ENCODE data around the gene GRPEL2. TPM values are rescaled to one million over a fixed set of nuclear protein-coding genes. Genes with fewer than 3 reads are reported as not detected.
"Not testable (repeated sequence)": the region's sequence is repeated elsewhere in the genome, so short reads cannot be mapped to it uniquely, and the experiment has no call there.

Gene GRPEL2
- total RNA-seq, 1 donor from 2014 or later, result 31.7 TPM

DNA sequence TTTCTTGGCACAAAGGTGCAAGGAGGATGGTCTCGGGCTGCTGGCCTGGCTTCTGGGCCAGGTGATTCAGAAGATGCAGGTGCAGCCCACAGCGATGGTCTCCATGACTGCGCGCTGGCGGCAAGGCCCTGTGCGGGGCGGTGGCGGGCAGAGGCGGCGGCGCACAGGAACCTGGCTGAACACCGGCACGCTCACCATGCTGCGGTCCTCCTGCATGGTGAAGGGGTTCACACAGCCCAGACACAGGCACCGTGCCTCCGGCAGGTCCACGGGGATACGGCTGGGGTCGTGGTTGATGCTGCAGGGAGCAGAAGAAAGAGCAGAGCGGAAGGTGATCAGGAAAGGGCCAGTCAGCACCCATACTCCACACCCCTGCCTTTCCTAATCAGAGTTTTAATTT is 29.0 kb downstream of the GRPEL2 start:
- intact Hi-C loops (cut with micrococcal nuclease), result no loop called here

DNA sequence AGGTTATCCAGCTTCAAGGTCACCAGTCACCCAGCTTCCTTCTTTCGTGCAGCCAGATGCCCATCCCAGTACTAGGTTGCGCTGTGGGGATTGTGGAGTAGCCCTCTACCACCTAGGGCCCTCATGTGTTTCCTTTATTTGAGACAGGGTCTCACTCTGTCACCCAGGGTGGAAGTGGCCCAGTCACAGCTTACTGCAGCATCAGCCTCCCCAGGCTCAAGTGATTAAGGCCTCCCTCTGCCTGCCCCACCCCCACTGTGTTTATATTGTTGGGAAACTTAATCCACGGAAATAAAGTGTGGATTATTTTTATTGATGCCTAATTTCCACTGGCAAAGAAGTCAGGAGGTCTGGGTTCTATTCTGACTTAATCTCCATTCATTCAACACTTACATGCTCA is 29.5 kb downstream of the GRPEL2 start:
- intact Hi-C loops (cut with micrococcal nuclease), result no loop called here

DNA sequence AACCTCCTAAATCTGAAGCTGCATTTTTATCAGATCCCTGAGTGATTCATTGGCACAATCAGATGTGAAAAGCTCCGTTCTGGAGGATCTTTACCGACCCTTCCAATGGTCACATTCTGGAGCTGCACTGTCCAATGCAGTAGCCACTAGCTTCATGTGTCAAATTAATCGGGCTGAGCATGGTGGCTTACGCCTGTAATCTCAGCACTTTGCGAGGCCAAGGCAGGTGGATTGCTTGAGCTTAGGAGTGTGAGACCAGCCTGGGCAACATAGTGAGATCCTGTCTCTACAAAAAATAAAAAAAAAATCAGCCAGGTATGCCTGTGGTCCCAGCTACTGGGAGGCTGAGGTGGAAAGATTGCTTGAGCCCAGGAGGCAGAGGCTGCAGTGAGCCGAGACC is 30.1 kb downstream of the GRPEL2 start:
- intact Hi-C loops (cut with micrococcal nuclease), result no loop called here

DNA sequence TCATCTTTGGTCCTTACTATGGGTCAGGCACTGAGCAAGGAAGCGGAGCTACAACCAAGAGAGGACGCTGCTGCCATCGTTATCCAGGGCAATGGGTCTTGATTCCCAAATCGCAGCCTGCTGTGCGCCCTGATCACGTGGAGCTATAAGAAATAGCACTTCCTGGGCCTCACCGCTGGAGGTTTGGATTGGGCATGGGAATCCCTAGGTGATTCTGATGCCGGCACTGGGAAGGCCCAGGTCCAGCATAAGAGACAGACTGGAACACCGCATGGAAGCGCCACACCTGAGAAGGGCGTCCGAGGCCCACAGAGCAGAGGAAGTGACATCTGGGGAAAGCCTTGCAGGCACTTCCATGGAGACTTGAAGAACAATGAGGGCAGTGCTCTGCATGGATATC is 30.8 kb downstream of the GRPEL2 start:
- intact Hi-C loops (cut with micrococcal nuclease), result no loop called here

DNA sequence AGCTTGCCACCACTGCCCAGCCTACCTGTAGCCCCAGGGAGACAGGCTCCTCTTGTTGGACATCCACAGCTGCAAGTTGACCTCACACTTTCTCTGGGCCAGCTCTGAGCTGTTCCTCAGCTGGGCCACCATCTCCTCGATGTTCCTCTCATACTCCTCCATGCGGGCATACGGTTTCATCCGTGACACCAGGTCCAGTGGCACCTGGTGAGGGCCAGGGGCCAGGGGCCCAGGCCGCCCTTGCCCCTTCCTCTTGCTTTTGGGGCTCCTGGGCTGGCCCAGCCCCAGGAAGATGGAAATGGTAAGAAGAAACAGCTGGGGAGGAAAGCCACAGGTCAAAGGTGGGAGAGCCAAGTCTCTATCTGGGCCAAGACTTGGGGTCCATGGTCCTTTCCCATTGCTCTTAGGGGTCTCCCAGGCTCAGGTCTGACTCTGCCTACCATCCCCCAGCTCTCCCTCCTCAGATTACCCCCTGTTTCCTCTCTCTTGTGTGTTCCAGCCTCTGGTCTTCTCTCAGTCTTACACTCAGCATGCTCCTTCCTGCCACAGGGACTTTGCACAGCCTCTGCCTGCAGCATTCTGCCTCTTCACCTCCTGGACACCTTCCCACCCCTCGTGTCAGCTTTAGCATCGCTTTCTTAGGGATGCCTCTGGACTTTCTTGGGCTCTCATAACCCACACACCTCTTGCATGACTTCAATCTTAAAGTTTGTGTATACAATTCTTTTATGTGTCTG is 31.6 kb downstream of the GRPEL2 start:
- intact Hi-C loops (cut with micrococcal nuclease), result no loop called here

DNA sequence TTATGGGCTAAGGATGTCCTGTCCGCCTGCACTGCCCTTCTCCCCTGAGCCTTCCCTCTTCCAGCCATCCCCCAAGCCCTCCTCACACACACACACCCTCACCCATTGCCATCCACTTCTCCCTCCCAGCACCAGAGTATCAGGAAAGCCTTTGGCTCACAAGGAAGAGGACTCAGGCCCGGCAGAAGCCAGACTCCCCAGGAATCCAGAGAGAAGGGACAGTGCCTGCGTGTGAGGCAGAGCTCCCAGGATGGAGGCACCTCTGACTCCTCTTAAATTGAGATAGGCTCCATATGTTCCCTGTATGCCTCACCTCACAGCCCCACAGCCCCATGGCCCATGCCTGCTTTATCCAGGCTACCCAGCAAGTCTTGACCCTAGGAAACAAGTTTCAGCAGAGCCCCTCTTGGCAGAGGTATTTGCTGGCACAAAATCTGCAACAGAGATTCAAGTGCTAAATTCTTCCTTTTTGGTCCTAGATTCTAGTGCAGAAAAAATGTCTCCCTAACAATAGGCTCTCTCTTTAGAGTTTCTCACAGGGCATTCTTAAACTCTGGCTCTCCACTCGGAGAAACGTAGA is 33.0 kb downstream of the GRPEL2 start:
- intact Hi-C loops (cut with micrococcal nuclease), result no loop called here

DNA sequence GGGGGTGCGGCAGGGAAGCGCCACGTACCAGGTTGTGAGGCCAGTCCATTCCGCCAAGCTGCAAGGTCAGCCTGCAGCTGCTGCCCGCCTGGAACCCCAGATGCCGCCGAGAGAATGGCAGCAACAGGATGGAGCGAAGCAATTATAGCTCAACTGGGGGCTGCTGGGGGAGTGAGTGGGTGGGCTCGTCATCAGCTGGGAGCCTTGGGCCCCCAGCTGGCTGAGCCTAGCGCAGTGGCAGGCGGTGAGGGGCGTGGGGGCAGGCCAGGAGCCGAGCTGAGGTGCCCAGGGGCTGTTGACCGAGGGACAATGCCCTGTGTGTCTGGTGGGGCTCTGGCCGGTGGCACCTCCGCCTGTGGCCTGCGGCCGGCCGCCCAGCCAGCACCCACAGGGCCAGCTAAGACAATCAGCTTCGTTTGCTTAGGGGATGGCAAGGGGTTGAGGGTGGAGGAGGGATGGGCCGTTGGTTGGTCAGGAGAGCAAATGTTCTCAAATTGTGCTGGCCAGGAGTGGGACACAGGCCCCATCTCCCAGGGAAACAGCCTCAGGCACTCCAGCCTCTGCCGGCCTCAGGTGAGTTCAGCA is 34.0 kb downstream of the GRPEL2 start, which contains the start of gene IL17B:
Gene IL17B (minus strand): TSS at position 116 of the 585 bp plus-strand sequence. CDS start 67 bp downstream, at position 49.
- intact Hi-C loops (cut with micrococcal nuclease), result no loop called here

DNA sequence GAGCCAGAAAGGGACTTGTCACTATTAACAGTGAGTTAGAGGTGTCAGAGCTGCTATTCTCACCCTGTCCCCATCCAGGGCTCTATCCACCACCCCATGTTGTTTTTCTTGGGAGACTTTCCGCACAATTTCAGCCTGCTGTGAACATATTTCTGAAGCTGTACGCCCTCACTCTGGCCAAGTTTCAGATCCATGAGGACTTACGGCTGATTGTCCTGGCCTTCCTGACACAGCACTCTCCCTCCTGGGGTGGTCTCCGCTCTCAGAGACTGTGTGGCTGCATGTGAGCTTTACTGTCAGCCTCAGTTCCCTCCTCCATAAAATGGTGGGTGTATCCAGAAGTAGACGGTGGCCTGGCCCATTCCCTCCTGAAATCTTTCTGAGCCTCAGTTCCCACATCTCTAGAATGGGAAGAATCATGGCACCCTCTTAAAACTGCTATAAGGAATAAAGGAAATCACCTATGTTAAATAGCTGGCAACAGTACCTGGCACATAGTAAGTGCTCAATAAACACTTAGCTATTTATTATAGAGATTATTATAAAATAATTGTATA is 34.6 kb downstream of the GRPEL2 start:
- intact Hi-C loops (cut with micrococcal nuclease), result no loop called here

DNA sequence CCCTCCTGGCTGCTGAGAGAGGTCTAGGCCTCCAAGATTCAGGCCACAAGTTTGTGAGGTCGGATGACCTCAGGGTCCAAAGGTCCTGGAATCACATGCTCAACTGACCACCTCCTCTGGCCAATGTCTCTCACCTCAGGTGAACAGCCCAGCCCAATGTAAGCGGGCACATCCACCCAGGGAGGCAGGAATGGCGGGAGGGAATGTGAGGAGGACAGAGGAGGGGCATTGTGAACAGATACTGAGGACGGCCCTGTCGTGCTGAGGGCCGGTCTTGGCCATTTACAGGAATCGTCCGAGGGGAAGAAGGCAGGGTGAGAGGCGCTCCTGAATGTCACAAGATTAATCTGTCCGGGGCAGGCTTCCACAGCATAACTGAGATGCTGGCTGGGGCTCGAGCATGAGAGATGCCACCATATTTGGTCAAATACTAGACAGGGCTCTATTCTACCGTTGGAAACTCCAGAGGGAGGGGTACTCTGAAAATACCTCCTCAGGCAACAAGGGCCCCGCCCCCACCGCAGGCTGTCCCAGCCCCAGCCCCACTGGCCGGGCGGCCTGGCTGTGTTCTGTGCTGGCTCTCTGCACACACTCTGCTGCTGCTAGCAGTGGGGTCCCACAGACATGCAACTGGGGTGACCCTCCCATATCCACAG is 35.3 kb downstream of the GRPEL2 start:
- intact Hi-C loops (cut with micrococcal nuclease), result no loop called here

DNA sequence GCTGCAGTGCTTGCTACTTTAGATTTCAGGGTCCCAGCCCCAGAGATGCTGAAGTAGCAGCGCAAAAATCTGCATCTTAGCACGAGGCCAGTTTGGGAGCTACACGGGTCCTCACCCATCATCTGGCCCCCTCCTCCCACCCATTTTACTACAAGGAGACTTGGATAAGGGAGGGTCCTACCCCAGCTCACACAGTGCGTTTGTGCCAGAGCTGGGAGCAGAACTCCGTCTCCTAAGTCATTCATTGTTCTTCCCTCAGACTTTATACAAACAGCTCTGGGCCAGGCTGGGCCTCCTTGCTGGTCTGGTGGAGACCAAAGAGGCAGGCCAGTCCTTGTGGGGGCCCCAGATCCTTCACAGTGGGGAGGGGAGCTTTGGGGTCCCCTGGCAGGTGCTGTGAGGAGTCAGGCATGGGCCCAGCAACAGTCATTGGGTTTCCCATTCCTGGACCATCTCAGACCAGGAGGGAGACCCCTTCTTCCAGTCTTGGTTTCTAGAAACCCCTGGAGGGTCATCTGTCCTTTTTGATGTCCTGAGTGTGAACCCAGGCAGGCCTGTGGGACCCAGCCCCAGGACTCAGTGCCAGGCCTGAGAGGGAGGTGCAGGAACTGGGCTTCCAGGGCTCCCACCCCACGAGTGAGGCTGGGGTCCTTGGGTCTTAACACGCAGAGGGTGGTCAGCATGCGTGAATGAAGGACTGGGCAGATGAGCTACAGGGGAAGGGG is 36.1 kb downstream of the GRPEL2 start:
- intact Hi-C loops (cut with micrococcal nuclease), result no loop called here

DNA sequence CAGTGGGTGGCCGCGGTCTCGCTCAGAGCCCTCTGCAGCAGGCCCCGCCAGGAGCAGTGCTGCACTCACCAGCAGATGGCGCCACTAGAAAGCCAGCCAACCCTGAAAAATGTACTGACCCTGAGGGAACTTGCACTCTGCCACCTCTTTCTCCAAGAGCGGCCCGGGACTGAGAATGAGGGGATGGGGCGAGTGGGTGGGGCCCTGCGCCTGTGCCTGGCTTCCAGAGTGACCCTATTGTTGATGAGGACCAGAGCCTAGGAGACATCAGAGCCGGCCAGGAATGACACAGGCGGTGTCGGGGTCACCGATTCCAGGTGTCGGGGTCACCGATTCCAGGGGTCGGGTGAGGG is 36.7 kb downstream of the GRPEL2 start:
- intact Hi-C loops (cut with micrococcal nuclease), result loop anchor here (1.0 kb wide), 2 partner anchors 52 to 182 kb away; no protein-coding TSS in a partner anchor

DNA sequence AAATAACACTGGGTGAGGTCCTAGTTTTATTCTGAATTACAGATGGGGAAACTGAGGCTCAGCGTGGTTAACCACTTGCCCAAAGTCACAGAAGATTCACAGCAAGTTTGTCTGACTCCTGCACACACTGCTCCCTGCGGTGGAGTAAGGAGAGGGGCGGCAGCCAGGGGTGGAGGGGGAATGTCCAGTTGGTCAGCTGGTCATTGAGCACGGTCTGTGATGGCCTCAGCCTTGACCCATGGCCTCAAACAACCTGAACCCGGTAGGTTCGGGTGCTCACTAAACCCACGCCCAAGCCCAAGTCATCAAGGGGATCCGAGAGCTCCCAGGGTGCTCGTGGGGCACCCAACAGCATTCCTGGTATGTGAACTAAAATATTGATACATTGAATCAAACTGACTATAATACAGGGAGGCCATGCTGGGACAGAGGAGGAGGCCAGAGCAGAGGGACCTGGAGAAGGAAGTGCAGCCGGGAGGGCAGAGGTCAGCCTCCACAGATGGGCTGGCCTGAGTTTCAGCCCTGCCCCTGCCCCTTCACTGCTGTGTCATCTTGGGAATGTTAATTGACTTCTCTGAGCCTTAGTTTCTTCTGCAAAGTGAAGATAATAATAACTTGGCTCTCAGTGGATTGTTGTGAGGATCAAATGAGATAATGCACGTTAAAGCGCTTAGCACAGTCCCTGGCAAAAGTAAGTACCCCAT is 37.4 kb downstream of the GRPEL2 start:
- intact Hi-C loops (cut with micrococcal nuclease), result loop anchor here (1.0 kb wide), 2 partner anchors 52 to 182 kb away; no protein-coding TSS in a partner anchor

DNA sequence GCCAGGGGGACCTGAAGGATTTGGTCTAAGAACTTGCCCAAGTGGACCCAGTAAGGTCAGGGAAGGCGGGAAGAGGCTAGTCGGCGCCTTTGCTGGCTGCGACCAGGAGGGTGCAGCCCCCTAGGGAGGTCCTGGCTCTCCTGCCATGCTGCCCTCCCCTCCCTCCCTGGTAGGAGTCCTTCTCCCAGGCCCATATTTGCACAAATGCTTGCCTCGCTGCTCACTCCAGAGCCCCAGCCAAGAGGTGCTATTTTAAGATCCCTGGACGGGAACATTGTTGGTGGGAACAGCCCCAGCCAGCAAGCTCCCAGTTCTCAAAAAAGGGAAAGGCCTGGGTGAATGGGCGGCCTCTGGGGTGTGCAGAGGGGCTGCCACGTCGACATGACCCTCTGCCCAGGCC is 38.1 kb downstream of the GRPEL2 start:
- intact Hi-C loops (cut with micrococcal nuclease), result no loop called here

DNA sequence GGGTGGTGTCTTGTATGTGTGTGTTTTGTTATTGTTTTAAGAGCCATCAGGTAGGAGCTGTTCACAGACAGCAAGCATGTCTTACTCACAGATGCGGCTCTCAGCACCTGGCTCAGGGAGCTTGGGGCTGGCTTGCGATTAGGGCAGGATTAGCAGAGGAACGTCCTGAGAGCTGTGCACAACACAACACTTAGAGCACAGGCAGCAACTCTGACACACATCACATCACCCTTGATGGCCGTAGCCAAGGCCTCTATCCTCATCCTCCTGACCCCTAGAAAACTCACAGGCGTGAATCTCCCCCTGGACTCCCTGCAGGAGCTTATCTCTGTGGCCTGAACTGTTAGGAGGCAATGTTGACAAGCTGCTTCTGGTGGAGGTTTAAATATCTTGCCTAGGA is 40.9 kb downstream of the GRPEL2 start:
- intact Hi-C loops (cut with micrococcal nuclease), result no loop called here

DNA sequence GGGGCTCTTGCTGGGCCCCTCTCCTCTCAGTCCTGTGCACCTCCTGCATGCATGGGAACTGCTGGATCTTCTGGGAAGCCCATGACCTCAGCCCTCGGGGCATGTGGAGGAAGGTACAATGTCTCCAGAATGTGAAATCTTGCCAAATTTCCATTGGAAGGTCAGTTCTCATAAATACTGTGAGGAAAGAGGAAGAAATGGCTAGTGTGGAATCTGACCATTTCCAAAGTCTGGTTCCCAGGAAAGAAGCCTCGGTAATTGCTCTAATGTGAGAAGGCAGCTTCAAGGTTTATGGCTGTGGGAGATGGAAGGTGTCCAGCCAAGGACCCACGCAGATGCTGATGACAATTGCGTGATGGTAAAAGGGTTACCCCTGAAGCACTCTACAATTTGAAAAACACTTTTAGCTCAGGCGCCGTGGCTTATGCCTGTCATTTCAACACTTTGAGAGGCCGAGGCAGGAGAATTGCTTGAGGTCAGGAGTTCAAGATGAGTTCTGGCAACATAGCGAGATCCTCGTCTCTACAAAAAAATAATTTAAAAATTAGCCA is 41.9 kb downstream of the GRPEL2 start:
- intact Hi-C loops (cut with micrococcal nuclease), result no loop called here

DNA sequence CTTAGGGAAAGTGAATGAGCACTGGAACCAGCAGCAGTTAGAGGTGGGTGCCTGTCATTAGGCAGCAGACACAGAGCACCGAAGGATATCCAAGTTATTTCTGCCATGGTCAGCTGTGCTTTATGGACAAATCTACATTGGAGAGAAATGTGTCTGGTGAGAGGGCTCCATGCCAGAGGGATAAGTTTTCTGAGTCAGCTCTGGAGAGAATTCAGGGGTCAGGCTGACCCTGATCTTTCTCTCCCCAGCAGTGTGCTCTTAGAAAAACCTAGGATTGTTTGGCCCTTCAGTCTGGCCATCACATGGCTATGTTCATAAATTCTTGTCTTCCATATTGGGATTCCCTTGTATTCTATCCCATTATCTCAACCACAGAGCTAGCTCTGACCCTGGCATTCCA is 42.7 kb downstream of the GRPEL2 start:
- intact Hi-C loops (cut with micrococcal nuclease), result no loop called here

DNA sequence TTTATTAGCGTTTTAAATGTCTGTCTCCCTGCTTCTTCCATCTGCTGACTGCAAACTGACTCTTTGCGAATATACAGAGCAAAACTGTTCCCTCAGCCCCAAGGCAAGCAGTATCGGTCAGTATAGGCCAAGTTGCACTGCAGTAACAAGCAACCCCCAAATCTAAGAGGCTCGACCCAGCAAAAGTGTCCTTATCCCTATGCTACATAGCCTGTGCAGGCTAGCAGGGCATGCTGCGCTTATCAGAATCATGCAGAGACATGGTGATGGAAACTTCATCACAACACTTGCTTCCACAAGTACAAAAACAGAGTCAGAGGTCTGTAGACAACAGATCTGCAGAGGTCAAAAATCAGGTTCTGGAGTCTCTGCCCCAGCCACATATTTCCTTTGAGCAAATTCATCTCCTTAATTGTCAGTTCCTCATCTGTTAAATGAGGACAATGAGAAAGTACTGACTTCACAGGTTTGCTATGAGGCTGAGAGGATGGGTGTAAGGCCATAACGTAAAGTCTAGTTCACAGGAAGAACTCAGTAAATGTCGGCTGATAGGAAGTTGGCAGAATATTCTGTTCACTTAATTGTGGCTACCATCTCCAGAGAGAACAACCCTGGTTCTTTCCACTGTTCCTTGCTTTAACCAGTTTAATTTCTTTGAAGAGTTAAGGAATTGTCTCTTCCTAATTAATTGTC is 43.3 kb downstream of the GRPEL2 start:
- intact Hi-C loops (cut with micrococcal nuclease), result no loop called here

DNA sequence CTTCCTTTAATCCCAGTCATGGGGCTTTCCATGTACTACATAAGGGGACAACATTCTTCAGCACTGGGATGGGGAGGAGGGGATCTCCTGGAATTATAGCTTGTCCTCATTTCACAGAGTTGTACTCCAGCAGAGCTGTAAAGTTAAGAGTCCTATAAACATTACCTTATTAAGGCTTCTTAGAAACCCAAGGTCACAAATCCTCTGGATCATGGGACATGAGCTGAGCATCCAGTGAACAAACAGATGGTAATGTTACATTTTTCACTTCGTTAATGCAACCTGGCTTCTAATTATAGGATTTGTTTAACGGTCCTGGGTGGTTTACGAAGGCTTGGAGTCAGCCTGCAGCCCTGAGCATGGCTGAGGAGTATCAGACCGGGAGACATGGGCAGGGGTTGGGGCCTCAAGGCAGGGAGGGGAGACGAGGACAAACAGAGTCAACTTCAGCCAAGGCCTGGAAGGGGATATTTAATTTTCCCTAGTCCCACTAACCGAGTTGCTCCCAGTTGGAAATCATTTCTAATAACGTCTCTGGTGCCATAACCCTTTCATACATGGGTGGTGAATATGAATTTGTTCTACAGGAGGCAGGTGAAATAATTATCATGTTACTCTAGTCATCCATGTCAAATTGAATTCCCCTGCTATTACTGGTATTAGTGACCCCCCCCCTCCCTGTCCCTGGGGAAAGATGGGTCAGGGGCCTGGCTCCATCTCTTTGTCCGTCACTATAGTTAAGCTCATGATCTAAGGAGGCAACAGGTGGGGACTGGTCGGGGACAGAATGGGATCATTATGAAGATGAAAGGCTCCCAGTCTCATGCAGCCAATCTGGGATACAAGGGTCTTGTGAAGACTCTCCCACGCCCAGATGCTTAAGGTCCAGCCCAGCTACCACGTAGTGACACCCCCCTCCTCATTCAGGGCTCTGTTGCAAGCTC is 44.5 kb downstream of the GRPEL2 start:
- intact Hi-C loops (cut with micrococcal nuclease), result no loop called here

DNA sequence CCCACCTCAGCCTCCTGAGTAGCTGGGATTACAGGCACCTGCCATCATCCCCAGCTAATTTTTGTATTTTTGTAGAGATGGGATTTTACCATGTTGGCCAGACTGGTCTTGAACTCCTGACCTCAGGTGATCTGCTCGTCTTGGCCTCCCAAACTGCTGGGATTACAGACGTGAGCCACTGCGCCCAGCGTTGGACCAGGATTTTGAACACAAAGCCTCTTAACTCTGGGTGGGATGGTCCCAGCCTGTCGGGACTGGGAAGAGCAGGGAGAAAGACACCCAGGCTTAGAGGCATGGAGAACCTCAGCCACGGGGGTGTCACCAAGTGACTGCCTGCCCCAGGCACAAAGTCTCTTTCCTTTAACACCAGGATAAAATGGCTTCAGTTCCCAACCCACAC is 45.8 kb downstream of the GRPEL2 start:
- intact Hi-C loops (cut with micrococcal nuclease), result not testable (repeated sequence)
